ENCODE measurements around the gene LALBA. TPM values are rescaled to one million over a fixed set of nuclear protein-coding genes. Genes with fewer than 3 reads are reported as not detected.
"Not testable (repeated sequence)": the region's sequence is repeated elsewhere in the genome, so short reads cannot be mapped to it uniquely, and the experiment has no call there.

Gene LALBA
- total RNA-seq, 1 donor from 2014 or later, result not detected

DNA sequence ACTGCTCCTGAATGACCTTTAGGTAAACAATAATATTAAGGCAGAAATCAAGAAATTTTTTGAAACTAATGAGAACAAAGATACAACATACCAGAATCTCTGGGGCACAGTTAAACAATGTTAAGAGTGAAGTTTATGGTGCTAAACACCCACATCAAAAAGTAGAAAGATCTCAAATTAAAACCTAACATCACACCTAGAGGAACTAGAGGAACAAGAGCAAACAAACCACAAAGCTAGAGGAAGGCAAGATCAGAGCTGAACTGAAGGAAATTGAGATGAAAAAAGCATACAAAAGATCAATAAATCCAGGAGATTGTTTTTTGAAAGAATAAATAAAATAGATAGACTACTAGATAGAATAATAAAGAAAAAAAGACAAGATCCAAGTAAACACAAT is 37.2 kb downstream of the LALBA start:
- DNase-seq (ENCODE audit: low spot score), result no peak

DNA sequence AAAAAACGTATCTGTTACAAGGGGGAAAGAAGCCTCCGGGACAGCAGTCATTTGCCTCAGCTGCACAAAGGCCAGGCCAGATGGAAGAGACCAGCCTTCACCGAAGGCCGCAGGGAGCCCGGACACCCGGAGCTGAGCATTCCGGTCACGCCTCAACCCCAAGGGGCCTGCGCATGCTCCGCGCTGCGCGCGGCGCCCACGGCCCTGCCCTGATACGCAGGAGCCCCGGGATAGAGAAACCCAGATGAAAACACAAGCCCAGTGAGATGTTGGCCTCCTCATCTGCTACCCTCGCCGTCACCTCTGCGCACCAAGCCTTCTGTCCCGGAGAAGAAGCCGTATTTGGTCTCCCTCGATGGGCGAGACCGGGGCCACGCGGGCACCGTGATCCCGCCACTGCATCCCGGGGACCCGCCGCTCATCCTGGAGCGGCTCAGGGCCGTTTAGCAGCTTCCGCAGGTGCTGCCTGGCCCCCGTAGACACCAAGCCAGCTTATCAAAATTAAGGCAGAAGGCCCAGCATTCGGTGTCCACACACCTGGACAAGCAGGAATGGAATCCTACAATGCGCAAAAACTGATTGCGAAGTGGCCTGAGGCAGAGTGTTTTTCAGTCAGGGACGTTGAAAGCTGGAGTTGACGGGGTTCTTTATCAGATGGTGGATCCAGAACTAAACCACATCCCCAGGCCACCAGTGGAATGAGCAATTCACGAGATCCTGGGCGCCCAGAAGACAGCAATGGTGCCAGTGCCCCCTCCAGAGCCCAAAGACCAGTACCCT is 41.8 kb downstream of the LALBA start:
- DNase-seq (ENCODE audit: low spot score), result no peak

DNA sequence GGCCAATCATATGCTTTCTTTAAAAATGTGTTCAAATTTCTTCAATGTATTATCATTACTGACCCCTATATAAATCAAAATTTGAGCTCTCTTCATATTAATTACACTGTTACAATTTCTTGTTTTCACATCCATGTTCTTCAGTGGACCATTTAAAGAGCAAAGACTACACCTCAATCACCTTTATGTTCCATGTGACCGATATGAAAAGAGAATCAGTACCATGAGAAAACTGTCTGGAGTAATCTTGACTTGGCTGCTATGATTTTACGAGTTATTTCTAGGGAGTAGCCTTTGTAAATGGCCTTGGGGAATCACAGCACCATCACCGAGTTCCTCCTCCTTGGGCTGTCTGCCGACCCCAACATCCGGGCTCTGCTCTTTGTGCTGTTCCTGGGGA is 44.5 kb downstream of the LALBA start, which contains the start of gene OR8S1:
Gene OR8S1, plus strand, starts transcription at position 301 of the 400 bp plus-strand sequence. Its CDS starts 0 bp downstream, at position 301.
- no peak for DNase-seq (ENCODE audit: low spot score)

DNA sequence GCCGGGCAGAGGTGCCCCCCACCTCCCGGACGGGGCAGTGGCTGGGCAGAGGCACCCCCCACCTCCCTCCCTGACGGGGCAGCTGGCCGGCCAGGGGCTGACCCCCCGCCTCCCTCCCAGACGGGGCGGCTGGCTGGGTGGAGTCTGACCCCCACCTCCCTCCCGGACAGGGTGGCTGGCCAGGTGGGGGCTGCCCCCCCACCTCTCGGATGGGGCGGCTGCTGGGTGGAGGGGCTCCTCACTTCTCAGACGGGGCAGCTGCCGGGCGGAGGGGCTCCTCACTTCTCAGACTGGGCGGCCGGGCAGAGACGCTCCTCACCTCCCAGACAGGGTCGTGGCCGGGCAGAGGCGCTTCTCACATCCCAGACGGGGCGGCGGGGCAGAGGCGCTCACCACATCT is 49.5 kb downstream of the LALBA start:
- DNase-seq (ENCODE audit: low spot score), result not testable (repeated sequence)

Other genes with a start within 250 kb of the LALBA start
- gene ZNF641, start 219.1 kb downstream of the LALBA start, total RNA-seq, result 15.7 TPM
- not detected for gene ANP32D, start 97.5 kb downstream of the LALBA start, total RNA-seq
- gene C12orf54, start 87.5 kb downstream of the LALBA start, total RNA-seq, result not detected
- gene OR8S1, start 44.4 kb downstream of the LALBA start, total RNA-seq, result not detected
- gene KANSL2, start 112.2 kb upstream of the LALBA start, total RNA-seq, result 19.0 TPM
- gene CCNT1, start 146.7 kb upstream of the LALBA start, total RNA-seq, result 28.9 TPM
- 58.5 TPM for gene ADCY6, start 219.0 kb upstream of the LALBA start, total RNA-seq
- gene CACNB3, start 248.4 kb upstream of the LALBA start, total RNA-seq, result 13.2 TPM